GM18861 (cell line): ENCODE data around the gene KATNB1.
"Not testable (repeated sequence)": the region's sequence is repeated elsewhere in the genome, so short reads cannot be mapped to it uniquely, and the experiment has no call there.

Source experiments
- ATAC-seq: cut with Tn5 transposase; IDR thresholded peaks from one replicate; pipeline ENCODE4 v1.9.1; 2021; ENCODE audit not compliant: unreplicated experiment

KATNB1 gene

DNA sequence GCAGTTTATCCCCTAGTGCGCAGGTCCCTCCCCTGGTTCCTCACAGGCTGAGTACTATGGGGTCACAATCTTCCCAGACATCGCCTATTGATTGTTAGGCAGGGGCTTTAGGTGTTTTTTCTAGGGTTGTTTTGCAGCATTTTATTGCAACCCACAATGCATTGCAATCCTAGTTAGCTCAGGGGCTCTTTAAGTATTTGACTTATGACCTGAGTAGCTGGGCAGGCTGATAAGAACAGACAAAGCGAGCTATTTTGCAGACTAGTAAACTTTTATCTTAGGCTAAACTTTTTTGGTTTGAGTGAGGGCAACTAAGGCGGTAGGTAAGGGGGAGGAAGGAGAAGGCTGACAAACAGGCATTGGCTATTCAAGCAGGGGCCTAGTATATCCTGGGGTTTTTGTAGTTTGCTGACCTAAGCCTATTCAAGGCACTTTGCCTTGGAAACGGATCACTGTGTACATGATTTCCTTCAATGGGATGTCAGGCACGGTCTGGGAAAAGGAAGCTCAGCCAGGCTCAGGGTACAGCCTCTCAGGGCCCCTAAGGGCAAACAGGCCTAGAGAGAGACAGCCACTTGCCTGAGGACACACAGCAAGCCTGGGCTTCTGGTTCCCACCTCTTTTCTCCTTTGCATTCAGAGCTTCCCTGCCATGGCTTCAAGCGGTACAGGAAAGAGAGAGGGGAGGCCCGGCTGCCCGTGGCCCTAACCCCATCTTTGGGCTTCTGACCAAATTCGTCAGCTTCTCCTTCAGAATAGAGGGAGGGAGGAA lies 34.6 kb upstream of the KATNB1 start:
- no peak for ATAC-seq

DNA sequence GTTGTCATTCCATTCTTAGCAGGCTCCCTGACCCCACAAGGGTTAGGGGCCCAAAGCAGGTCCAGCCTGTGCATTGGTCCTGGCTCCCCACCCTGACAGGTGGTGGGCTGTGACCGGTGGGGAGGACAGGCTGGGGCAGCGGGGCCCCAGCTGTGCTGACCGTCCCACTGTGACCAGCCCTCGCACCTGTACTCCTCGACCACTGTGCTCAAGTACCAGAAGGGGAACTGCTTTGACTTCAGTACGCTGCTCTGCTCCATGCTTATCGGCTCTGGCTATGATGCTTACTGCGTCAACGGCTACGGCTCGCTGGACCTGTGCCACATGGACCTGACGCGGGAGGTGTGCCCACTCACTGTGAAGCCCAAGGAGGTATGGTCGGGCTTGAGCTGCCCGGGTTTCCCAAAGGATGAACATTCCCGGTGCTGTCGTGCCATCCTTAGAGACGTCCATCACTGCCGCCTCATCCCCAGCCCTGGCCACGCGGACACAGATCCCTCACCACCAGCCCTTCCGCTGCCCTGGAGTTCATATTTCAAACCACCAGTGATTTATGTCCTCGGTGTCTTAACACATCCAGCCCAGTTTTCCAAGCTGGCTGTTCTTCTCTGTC lies 33.7 kb upstream of the KATNB1 start:
- no peak for ATAC-seq

- no peak for ATAC-seq
Measured at GRCh38 chr16:57703416-57704010, 32.1 kb upstream of the KATNB1 start.

GRCh38 chr16:57704011-57704904 lies 31.3 kb upstream of the KATNB1 start:
- no peak for ATAC-seq

- ATAC-seq, result no peak
Measured at GRCh38 chr16:57704905-57705852, 30.4 kb upstream of the KATNB1 start.

DNA sequence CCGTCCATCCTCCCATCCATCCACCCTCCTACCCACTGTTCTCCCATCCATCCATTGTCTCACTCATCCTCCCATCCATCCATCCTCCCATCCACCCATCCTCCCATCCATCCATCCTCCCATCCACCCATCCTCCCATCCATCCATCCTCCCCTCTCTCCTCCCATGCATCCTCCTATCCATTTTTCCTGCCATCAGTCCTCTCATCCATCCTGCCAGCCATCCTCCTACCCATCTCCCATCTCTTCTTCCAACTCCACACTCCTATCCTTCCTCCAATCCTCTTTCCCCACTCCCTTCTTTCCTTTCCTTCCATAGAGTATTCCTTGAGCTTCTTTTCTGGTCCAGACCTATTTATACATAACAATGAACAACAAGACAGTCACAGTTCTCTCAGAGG lies 28.9 kb upstream of the KATNB1 start:
- no peak for ATAC-seq

GRCh38 chr16:57707331-57707730 lies 28.2 kb upstream of the KATNB1 start:
- ATAC-seq, result no peak

DNA sequence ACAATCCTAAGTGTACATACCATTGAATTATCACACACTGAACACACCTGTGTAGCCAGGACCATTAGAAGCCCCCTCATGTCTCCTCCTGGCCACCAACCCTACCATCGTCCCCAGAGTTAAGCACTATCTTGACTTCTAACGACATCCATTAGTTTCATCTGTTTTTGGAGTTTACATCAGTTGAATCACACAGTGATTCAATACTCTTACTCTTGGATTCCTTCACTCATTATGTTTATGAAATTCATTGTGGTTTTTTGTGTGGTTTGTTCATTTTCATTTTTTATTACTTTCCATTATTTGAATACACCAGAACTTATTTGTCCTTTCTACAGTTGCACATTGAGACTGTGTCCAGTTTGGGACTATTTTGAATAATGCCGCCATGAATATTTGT lies 27.4 kb upstream of the KATNB1 start:
- no peak for ATAC-seq

GRCh38 chr16:57709663-57710062 lies 25.9 kb upstream of the KATNB1 start:
- ATAC-seq, result no peak

GRCh38 chr16:57711346-57711745 lies 24.2 kb upstream of the KATNB1 start:
- no peak for ATAC-seq

DNA sequence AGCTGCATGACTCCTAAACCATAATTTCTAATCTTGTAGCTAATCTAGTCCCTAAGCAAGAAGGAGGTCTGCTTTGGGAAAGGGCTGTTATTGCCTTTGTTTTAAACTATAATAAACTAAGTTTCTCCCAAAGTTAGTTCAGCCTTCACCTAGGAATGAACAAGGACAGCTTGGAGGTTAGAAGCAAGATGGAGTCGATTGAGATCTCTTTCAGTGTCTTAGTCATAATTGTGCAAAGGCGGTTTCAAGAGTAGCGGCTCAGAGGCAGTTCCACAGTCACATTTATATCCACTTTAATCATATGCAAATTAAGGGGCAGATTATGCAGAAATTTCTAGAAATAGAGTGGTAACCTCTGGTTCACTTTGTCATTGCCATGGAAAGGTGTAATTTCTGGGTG lies 23.6 kb upstream of the KATNB1 start:
- ATAC-seq, result no peak

DNA sequence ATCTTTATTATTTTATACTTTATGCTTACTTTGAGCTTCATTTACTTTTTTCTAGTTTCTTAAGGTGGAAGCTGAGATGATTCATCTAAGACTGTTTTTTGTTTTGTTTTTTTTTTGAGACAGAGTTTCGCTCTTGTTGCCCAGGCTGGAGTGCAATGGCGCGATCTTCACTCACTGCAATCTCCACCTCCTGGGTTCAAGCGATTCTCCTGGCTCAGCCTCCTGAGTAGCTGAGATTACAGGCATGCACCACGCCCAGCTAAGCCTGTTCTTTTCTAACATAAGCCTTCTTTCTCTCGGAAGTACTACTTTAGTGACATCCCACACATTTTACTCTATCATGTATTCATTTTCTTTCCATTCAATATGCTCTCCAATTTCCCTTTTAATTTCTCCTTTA lies 23.0 kb upstream of the KATNB1 start:
- ATAC-seq, result not testable (repeated sequence)

- no peak for ATAC-seq
Measured at GRCh38 chr16:57713596-57713995, 22.0 kb upstream of the KATNB1 start.

DNA sequence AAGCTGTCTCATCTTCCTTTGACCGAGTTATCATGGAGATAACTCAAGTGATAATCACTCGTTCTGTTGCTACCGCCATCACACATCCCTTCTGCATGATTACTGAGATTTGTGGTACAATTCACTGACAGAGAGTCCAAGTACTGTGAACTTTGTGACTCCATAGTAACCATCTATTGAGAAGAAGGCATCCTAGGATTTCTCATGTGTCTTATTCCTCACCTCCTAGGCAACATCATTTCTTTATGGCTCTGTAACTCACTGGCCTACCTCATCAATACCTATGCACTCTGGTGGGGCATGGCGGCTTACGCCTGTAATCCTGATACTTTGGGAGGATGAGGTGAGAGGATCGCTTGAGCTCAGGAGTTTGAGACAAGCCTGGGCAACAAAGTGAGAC lies 21.5 kb upstream of the KATNB1 start:
- ATAC-seq, result no peak

- ATAC-seq, result no peak
Measured at GRCh38 chr16:57720142-57720575, 15.4 kb upstream of the KATNB1 start.

DNA sequence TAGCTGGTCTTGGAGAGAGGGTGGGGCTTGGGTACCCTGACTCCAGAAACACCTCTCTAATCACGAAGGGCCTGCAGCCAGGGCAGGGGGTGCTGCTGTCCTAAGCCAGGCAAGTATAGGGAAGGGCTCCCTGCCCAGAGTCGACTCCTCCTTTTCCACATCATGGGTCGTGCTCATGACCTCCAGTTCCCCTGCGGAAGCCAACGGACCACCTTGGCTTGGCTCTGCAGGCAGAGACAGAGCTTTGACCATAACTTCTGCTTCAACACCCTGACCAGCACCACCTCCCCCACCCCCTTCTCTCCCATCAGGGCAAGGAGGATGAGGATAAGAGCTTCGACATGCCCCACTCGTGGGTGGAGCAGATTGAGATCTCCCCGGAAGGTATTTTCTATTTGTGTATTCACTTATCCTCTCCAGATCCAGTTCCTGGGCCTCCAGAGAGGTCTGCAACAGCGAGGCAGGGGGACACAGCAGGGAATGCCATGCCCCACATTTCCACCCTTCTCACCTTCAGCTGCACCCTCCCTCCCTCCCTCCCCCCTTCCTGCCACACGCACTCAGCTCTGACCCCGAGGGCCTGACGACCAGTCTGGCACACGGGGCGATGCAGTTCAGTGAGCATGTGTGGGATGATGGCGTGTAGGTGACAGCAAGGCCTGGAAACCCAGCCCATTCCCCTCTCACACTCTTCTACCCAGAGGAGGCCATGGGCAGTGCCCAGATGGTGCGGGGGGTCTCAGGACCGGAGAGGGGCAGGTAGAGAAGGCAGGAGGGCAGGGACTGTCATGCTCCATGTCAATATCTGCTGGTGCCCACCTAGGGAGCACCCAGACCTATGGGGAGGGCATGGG lies 14.0 kb upstream of the KATNB1 start:
- no peak for ATAC-seq

DNA sequence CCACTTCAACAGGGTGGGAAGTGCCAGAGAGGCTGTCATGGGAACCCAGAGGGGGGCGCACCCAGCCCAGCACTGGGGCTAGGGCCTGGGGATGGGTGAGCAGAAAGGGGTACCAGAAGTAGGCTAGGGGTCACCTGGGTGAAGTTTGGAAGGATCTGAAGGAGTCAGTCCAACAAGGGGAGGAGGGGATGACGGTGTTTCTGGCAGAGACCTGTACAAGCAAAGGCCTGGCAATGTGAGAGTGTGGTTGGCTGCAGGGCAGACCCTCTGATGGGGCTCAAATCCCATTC lies 13.4 kb upstream of the KATNB1 start:
- ATAC-seq, result no peak

DNA sequence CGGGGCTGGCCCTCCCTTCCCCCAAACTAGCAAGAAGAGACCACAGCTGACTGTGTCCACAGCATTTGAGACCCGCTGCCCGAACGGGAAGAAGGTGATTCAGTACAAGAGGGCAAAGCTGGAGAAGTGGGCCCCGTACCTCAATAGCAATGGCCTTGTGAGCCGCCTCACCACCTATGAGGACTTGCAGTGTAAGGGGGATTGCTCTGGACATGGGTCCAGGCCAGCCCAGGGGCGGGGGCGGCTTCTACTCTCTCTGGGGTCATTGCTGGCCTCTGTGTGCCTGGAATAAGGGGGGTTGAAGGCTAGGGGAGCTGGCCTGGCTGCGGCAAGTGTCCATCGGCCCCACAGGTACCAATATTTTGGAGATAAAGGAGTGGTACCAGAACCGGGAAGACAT lies 12.9 kb upstream of the KATNB1 start:
- ATAC-seq, result no peak

DNA sequence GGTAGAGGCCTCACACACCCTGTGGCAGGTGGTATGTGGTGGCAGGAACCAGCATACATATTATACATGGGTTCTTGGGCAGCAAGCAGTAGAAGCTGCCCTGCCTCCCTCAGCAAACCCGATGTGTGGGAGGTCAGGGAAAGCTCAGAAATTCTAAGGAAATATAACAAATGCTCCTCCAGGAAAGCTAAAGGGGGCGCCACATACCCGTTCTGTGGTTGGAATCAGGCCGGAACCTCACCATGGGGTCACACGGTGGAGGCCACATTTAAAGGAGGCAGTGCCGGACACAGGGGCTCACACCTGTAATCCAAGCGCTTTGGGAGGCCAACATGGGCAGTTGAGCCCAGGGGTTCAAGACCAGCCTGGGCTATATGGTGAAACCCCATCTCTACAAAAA lies 12.4 kb upstream of the KATNB1 start:
- no peak for ATAC-seq

DNA sequence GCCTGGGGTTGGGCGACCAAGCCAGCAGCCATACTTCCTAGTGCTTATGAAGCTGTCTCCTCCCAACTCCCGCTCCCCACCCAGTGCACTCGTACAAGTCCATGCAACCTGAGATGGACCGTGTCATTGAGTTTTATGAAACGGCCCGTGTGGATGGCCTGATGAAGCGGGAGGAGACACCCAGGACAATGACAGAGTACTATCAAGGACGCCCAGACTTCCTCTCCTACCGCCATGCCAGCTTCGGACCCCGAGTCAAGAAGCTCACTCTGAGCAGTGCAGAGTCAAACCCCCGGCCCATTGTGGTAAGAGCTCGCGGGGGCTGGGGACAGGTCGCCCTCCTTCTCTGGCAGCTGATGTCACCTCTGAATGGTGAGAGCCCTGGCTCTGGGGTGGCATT lies 11.0 kb upstream of the KATNB1 start:
- ATAC-seq, result no peak
